CD4-positive, alpha-beta T cell treated with Interferon gamma for 1 hour (primary cell): ENCODE results near the gene CDC42EP5.
A peak's percentile ranks its signal among the peaks of the same experiment; 100 is the strongest.
"Not testable (repeated sequence)": the region's sequence is repeated elsewhere in the genome, so short reads cannot be mapped to it uniquely, and the experiment has no call there.

Experiments used
- DNase-seq: peaks from one replicate; pipeline ENCODE4 v3.0.0-alpha.2; 2020

Gene CDC42EP5

DNA sequence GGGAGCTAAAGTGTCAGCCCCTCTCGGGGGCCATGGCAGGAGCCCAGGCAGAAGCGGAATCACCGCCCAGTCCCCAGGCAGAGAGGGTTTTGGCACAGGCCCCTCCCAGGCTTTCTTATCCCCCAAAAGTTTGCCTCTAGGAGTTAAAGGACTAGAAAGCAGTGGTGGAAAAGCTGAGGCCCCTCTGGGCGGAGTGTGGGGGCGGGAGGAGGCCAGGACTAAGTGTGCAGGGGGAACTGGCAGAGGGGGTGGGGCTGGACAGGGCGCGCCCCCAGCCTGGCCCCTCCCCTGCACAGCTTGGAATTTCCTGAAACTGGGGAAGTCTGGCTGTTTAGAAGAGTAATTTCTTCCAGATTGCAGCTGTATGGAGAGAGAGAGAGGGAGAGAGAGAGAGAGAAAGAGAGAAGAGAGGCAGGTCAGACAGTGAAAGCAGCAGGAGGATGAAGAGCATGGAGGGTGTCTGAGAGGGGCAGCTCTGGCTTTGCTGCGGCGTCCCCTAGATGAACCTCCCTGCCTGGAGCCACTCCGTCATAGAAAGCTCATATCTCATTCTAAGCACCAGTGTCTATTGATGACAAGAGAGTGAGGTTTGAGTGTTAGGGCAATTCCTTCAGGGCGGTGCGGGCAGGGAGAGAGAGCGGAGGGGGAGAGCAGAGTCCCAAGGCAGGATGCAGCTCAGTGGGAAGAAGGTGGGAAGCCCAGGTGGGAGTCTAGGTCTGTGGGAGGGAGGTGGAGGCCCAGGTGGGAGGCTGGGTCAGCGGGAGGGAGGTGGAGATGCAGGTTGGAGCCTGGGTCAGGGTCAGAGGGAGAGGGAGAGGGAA is at the start of gene CDC42EP5:
Gene CDC42EP5 (minus strand): TSS at position 226 of the 821 bp plus-strand sequence. CDS start 7,749 bp downstream, outside the sequence.
- DNase-seq: no peak

DNA sequence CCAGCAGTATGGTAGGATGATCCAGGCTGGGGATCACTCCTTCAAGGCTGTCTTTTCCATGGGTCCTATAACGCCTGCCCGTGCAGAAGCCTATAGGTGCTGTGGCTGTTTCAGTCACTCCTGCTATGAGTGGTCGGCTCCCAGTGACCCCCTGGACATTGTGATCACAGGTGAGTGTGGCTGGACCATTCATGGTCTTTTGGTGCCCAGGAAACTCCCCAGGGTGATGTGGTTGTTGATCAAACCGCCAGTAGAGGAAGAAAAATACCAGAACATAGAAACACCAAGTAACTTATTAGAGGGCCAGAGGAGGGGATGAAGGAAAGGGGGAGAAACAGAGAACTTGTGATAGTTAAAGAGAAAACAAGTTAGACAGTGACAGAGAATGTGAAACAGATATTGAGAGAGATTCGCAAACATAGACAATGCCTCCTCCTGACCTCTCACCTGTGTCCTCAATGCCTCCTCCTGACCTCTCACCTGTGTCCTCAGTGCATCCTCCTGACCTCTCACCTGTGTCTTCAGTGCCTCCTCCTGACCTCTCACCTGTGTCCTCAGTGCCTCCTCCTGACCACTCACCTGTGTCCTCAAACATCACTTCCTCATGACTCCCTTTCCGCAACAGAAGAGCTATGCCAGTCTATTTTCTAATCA is 48.9 kb upstream of the CDC42EP5 start:
- DNase-seq: no peak

DNA sequence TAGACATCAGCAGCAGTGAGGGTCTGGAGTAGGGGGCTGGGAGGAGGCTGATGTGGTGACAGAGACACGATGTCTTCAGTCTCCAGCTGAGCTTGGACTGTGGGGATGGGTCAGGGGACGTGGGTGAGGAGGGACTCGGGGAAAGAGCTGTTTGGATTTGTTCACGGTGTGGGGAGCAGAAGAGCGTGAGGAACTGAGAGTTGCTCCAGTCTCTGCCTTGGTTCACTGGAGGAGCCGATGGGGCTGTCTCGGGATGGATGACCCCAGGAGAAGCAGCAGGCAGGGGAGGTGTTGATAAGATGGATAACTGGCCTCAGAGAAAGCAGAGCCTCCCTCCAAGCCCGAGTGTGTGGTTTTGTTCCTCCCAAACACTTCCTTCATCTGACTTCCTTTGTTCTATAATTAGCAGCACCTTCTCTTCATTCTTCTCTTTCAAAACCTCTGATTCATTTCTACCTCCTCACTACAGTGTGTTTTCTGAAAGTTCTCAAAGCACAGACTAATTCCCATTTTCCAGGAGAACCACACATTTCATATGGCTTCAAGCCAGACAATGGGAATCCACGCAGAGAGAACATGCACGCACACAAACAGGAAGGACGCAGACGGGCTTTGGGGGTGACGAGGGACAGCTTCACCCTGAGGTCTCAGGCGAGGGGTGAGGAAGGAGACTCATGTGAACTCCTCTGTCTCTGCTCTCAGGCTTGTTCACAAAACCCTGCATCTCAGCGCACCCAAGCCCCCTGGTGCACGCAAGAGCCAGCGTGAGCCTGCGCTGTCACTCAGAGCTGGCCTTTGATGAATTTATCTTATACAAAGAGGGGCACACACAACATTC is 48.1 kb upstream of the CDC42EP5 start:
- DNase-seq: no peak

DNA sequence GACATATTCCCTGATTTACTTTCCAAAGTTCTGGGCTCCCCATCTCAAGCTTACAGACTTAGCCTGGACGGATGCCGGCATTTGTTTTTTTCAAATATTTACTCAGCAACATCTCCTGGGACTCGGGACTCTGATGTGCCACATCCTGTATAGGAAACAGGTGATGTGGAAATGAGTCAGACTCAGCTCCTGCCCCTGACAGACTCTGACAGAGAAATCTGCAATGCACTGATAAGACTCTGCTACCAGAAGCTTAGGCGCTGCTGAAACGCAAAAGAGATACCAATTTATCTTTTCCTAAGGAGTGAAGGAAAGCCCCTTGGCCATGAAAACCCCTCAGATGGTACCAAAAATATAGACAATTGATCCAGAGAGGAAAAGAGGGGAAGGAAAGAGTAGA is 45.7 kb upstream of the CDC42EP5 start:
- no peak for DNase-seq

DNA sequence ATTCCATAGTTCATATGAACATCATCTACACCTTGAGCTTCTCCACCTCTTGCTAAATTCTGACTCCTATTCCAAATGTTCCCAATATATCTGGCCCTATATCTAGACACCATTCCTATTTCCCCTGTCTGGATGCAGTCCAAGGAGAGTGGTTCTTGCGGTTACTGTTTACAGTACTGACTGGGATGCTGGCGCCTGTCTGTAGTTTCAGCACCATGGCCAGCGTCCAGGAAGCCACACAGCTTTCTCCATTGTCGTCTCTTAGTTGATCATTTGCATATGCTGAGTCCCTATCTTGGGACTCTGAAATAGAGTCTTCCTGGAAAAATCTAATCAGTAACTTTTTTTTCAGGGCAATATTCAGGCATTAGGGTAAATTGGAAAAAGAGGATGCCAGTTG is 44.4 kb upstream of the CDC42EP5 start:
- peak; percentile 31 for DNase-seq

GRCh38 chr19:54515156-54515555 is 42.1 kb upstream of the CDC42EP5 start:
- no peak for DNase-seq

DNA sequence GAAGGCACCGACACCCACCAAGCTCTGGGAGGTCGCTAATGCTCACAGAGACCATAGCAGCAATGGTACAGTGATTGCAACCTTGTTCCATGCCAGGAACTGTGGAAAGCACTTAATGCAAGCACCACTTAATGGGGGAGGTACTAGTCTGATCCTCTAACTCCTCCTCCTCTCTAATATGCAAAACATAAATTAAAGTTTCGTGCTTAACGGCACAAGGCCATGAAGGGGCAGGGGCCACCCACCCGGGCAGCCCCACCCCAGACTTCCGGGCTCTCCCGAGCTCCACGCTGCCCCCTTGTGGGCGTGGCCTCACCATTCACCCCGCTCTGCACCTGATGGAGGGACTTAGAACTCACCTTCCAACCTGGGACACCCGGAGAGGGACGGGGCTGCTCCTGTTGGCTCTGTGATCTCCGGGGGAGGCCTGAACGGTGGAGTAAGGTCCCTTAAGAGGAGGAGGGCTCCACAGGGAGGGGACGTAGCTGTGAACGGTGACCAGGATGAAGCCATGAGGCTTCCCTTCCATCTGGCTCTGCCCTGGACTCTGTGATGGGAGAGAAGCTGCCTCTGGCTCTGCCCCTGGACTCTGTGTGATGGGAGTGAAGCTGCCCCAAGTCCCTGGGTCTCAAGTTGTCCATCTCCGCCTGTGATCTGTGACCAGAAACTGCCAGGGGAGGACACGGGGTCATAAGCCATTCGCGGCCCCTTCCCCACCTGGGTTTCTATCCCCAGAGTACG is 36.3 kb upstream of the CDC42EP5 start:
- not testable (repeated sequence) for DNase-seq

DNA sequence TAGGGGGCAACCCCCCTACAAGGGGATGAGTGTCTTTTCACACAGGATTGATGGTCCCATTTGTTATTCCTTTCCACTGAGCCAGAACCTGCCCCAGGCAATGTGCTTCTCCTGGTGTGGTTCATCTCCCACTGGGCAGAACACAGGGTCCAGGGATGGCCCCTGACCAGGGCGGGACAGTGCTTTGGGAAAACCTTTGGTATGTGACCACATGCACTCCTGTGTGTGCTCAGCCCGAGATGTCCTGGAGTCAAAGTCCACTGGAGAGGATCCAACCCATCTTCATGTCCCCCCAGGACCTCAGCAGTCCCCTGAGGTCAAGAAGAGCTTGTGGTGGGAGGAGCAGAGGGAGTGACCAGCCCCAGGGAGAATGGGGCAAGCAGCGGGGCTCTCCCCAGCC is 35.4 kb upstream of the CDC42EP5 start:
- DNase-seq: not testable (repeated sequence)

GRCh38 chr19:54507824-54508223 is 34.7 kb upstream of the CDC42EP5 start:
- no peak for DNase-seq

DNA sequence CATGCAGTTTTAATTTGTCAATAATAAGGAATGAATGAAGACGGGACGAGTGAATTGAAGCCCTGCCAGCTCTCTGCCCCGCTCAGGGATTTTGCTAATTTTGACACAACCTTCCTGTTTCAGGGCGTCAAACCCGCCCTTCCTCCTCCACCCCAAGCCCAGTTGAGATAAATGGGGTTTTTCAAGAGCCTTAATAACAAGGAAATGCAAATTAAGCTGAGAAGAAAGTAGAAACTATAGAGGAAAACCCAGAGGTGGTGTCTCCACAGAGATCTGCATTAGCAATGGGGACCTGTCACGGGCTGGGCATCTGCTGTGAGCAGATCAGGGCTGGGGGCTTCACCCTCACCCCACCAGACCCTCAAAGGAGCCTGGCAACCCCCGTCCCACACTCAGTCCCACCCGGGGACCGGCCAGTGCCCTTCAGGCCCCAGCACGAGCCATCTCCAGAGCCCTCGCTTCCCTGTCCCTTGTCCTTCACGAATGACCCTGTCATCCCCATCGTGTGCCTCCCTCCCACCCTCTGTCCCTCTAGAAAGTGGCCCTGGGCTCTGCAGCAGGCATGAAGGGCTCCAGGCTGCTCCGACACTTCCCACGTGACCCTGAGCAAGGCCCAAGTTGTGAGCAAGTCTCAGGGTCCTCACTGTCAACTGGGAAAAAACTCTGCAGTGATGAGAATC is 34.1 kb upstream of the CDC42EP5 start:
- DNase-seq: not testable (repeated sequence)

GRCh38 chr19:54506079-54506478 is 33.0 kb upstream of the CDC42EP5 start:
- DNase-seq: no peak

GRCh38 chr19:54505542-54505941 is 32.4 kb upstream of the CDC42EP5 start:
- DNase-seq: not testable (repeated sequence)

GRCh38 chr19:54502518-54503048 is 29.5 kb upstream of the CDC42EP5 start, which contains the start of gene LAIR2:
Gene LAIR2 (plus strand): TSS chr19:54502831. CDS start chr19:54502919, 88 bp downstream.
- DNase-seq: peak; percentile 27

GRCh38 chr19:54498451-54498772 is 25.3 kb upstream of the CDC42EP5 start:
- DNase-seq: not testable (repeated sequence)

GRCh38 chr19:54497747-54498450 is 24.8 kb upstream of the CDC42EP5 start:
- DNase-seq: not testable (repeated sequence)

DNA sequence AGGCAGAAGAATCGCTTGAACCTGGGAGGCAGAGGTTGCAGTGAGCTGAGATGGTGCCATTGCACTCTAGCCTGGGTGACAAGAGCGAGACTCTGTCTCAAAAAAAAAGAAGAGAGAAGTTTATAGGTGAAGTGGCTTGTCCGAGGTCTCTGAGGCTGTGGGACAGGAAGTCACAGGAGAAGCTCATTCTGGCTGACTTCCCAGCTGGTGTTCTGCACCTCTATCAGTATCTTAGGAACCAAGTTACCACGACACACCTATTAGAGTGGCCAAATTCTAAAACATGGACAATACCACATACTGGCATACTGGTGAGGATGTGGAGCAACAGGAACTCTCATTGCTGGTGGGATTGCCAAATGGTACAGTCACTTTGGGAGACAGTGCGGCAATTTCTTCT is 22.2 kb upstream of the CDC42EP5 start:
- DNase-seq: not testable (repeated sequence)

- DNase-seq: no peak
These were observed 21.0 kb upstream of the CDC42EP5 start for GRCh38 chr19:54493967-54494585.

DNA sequence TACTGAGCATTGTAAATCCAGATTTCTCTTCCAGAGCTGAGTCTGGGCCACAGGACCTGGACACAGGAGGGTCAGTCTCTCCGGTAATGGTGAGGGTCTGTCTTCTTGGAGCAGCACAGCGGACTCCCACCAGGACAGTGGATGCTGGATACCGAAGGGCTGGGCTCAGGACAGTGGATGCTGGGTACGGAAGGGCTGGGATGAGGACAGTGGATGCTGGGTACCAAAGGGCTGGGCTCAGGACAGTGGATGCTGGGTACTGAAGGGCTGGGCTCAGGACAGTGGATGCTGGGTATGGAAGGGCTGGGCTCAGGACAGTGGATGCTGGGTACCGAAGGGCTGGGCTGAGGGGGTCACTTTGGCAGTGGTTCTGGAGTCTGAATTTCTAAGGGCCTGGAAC is 20.0 kb upstream of the CDC42EP5 start:
- DNase-seq: not testable (repeated sequence)

DNA sequence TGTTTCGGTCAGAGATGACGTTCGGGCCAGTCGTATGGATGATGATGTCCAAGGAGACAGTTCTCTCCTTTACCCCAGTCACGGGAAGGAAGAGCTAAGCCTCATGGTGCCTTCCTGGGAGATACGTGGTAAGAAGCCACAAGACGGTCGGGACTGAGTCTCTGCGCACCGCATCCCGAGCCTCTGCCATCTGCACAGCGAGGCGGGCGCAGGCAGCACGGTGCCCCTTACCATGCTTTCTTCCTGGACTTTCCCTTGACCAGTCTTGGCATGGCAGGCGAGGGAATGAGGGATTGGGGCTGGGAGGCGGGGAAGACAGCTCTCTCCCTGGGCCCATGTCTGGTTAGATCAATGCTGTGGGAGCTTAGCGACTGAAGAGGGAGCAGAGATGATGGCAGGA is 19.5 kb upstream of the CDC42EP5 start:
- no peak for DNase-seq

DNA sequence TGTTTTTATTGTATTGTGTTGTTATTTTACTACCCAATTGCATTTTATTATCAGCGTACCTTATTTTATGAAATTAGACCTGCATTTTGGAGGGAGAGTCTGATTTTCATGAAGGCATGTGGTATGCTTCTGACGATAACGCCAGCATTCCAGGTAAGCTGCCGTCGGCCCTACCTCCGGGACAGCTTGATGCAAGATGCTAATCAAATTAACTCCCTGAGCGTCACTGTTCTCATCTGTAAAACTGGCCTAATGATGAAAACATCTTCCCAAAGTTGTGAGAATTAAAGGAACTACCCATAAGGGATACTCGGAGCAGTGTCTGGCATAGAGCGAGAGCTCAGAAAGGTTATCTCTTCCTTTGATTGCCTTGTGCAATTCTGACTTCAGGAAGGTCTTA is 16.7 kb upstream of the CDC42EP5 start:
- DNase-seq: no peak

DNA sequence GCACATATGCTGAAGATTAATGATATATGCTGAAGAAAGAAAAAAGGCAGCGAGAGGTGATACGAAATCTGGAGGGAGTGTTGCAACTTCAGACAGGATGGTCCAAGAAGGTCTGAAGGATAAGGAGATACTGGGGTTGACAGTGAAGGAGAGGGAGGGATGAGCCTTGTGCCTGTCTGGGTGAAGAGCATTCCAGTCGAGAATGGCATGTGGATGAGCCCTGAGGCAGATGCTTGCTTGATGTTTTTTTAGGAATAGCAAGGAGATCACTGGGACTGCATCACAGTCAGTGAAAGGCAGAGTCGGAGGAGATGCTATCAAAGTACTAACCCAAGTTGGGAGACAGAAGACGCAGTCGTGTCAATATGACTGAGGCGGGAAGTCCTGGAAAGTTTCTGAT is 16.2 kb upstream of the CDC42EP5 start:
- DNase-seq: no peak
